ENCODE data around the gene SUPV3L1.

DNA sequence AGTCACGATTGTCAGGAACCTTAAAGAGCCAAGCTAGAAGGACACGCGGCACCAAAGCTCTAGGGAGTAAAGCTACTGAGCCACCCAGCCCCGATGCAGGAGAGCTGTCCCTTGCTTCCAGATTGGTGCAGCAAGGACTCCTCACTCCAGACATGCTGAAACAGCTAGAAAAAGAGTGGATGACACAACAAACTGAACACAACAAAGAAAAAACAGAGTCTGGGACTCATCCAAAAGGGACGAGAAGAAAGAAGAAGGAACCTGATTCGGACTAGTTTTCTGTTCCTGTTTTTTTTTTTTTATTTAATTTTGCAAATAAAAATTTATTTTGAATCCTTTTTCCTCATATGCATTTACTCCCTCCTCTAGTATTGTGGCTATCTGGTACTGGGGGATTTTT lies 28.7 kb downstream of the SUPV3L1 start:
- TF ChIP-seq, protein P1, sequence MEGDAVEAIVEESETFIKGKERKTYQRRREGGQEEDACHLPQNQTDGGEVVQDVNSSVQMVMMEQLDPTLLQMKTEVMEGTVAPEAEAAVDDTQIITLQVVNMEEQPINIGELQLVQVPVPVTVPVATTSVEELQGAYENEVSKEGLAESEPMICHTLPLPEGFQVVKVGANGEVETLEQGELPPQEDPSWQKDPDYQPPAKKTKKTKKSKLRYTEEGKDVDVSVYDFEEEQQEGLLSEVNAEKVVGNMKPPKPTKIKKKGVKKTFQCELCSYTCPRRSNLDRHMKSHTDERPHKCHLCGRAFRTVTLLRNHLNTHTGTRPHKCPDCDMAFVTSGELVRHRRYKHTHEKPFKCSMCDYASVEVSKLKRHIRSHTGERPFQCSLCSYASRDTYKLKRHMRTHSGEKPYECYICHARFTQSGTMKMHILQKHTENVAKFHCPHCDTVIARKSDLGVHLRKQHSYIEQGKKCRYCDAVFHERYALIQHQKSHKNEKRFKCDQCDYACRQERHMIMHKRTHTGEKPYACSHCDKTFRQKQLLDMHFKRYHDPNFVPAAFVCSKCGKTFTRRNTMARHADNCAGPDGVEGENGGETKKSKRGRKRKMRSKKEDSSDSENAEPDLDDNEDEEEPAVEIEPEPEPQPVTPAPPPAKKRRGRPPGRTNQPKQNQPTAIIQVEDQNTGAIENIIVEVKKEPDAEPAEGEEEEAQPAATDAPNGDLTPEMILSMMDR (IDR thresholded peaks at IDR 0.05) = no peak
- no peak for TF ChIP-seq POLR2A (IDR thresholded peaks at IDR 0.05)
